Measurements from ENCODE around the gene IGFL2. TPM values are rescaled to one million over a fixed set of nuclear protein-coding genes. Genes with fewer than 3 reads are reported as not detected.
"Not testable (repeated sequence)": the region's sequence is repeated elsewhere in the genome, so short reads cannot be mapped to it uniquely, and the experiment has no call there.

IGFL2 gene
- total and polyA plus RNA-seq, 2 donors from 2014 or later: not detected

- Histone ChIP-seq H3K9me3 (ENCODE audit: control insufficient read depth in 2 of 3, insufficient read depth in 1 of 3, low read length in 3 of 3) (no peaks in the 10 kb centered on the region), H3K27me3 (ENCODE audit: control insufficient read depth, insufficient read depth, low read length) (no peaks in the 10 kb centered on the region), H3K36me3 (ENCODE audit: control insufficient read depth in 2 of 3, insufficient read depth in 3 of 3, low read length in 3 of 3) (no peaks in the 10 kb centered on the region), H3K4me3 (ENCODE audit: low read length in 3 of 3) (no peak overlapping the region), H3K4me1 (ENCODE audit: control insufficient read depth in 2 of 3, insufficient read depth in 2 of 3, low read depth in 1 of 3, low read length in 3 of 3) (no peaks in the 10 kb centered on the region), H3K9ac (ENCODE audit: low read length in 3 of 3) (no peak overlapping the region), H3K27ac (ENCODE audit: low read depth in 2 of 2, low read length in 2 of 2) (no peak overlapping the region)
- DNase-seq (no peak), FAIRE-seq (no peak)
- no peak for TF ChIP-seq CTCF (IDR thresholded peaks at IDR 0.05; ENCODE audit: borderline replicate concordance, extremely low read depth, insufficient read depth)
- intact Hi-C loops (cut with DNase I): loop anchor here (5.0 kb wide), 1 partner anchor 113 kb away; no protein-coding TSS in a partner anchor
These were observed 42.2 kb downstream of the IGFL2 start for GRCh38 chr19:46189971-46190888.

GRCh38 chr19:46191356-46191755, 43.3 kb downstream of the IGFL2 start:
- Histone ChIP-seq H3K9ac (ENCODE audit: low read length in 3 of 3) (no peak overlapping the region), H3K4me1 (ENCODE audit: control insufficient read depth in 2 of 3, insufficient read depth in 2 of 3, low read depth in 1 of 3, low read length in 3 of 3) (no peaks in the 10 kb centered on the region), H3K4me3 (ENCODE audit: low read length in 3 of 3) (no peak overlapping the region), H3K27ac (ENCODE audit: low read depth in 2 of 2, low read length in 2 of 2) (no peak overlapping the region), H3K36me3 (ENCODE audit: control insufficient read depth in 2 of 3, insufficient read depth in 3 of 3, low read length in 3 of 3) (no peaks in the 10 kb centered on the region), H3K9me3 (ENCODE audit: control insufficient read depth in 2 of 3, insufficient read depth in 1 of 3, low read length in 3 of 3) (no peaks in the 10 kb centered on the region), H3K27me3 (ENCODE audit: control insufficient read depth, insufficient read depth, low read length) (no peaks in the 10 kb centered on the region)
- intact Hi-C loops (cut with DNase I): no loop called here
- FAIRE-seq (no peak), DNase-seq (no peak)
- no peak for TF ChIP-seq CTCF (IDR thresholded peaks at IDR 0.05; ENCODE audit: borderline replicate concordance, extremely low read depth, insufficient read depth)

GRCh38 chr19:46191972-46192371, 43.9 kb downstream of the IGFL2 start:
- no peaks in the 10 kb centered on the region for H3K27me3 ChIP-seq (ENCODE audit: control insufficient read depth, insufficient read depth, low read length)
- H3K9ac ChIP-seq (ENCODE audit: low read length in 3 of 3): no peak overlapping the region
- no peak for TF ChIP-seq CTCF (IDR thresholded peaks at IDR 0.05; ENCODE audit: borderline replicate concordance, extremely low read depth, insufficient read depth)
- H3K4me3 ChIP-seq (ENCODE audit: low read length in 3 of 3): no peak overlapping the region
- no peak for FAIRE-seq
- no peaks in the 10 kb centered on the region for H3K4me1 ChIP-seq (ENCODE audit: control insufficient read depth in 2 of 3, insufficient read depth in 2 of 3, low read depth in 1 of 3, low read length in 3 of 3)
- H3K9me3 ChIP-seq (ENCODE audit: control insufficient read depth in 2 of 3, insufficient read depth in 1 of 3, low read length in 3 of 3): no peaks in the 10 kb centered on the region
- intact Hi-C loops (cut with DNase I): no loop called here
- DNase-seq: no peak
- H3K27ac ChIP-seq (ENCODE audit: low read depth in 2 of 2, low read length in 2 of 2): no peak overlapping the region
- no peaks in the 10 kb centered on the region for H3K36me3 ChIP-seq (ENCODE audit: control insufficient read depth in 2 of 3, insufficient read depth in 3 of 3, low read length in 3 of 3)

- H3K27me3 ChIP-seq (ENCODE audit: control insufficient read depth, insufficient read depth, low read length); DNase-seq; H3K9ac ChIP-seq (ENCODE audit: low read length in 3 of 3); H3K4me1 ChIP-seq (ENCODE audit: control insufficient read depth in 2 of 3, insufficient read depth in 2 of 3, low read depth in 1 of 3, low read length in 3 of 3); H3K9me3 ChIP-seq (ENCODE audit: control insufficient read depth in 2 of 3, insufficient read depth in 1 of 3, low read length in 3 of 3); H3K36me3 ChIP-seq (ENCODE audit: control insufficient read depth in 2 of 3, insufficient read depth in 3 of 3, low read length in 3 of 3); H3K27ac ChIP-seq (ENCODE audit: low read depth in 2 of 2, low read length in 2 of 2); FAIRE-seq; intact Hi-C loops (cut with DNase I); H3K4me3 ChIP-seq (ENCODE audit: low read length in 3 of 3): not testable (repeated sequence)
These were observed 44.6 kb downstream of the IGFL2 start for GRCh38 chr19:46192626-46192991.

Measured in kidney (tissue), 14 donors.